Left lobe of liver (tissue), 2 donors: Measurements from ENCODE around the gene TNRC6A. TPM values are rescaled to one million over a fixed set of nuclear protein-coding genes. Genes with fewer than 3 reads are reported as not detected.

Experiments used
- ATAC-seq: fragments of 200-7000 bp; cut with Tn5 transposase; one replicate; pipeline ENCODE4 v1.9.1; 2020; ENCODE audit warnings: mild to moderate bottlenecking, moderate library complexity
- DNase-seq: peaks from one replicate; pipeline ENCODE4 v3.0.0-alpha.2; 2020; ENCODE audit warnings: low spot score
- total RNA-seq: library from RNA; stranded (reverse); gene quantifications from one replicate; pipeline ENCODE4 v1.2.1, GENCODE V29; 2021
- donor health status: DM: no; HTN: no; CAD: no; lungs with moderate emphysema.
- donor health status: DM: no; HTN: yes; CAD: no.

TNRC6A gene
- total RNA-seq, 1 donor from 2014 or later = 33.7 TPM

DNA sequence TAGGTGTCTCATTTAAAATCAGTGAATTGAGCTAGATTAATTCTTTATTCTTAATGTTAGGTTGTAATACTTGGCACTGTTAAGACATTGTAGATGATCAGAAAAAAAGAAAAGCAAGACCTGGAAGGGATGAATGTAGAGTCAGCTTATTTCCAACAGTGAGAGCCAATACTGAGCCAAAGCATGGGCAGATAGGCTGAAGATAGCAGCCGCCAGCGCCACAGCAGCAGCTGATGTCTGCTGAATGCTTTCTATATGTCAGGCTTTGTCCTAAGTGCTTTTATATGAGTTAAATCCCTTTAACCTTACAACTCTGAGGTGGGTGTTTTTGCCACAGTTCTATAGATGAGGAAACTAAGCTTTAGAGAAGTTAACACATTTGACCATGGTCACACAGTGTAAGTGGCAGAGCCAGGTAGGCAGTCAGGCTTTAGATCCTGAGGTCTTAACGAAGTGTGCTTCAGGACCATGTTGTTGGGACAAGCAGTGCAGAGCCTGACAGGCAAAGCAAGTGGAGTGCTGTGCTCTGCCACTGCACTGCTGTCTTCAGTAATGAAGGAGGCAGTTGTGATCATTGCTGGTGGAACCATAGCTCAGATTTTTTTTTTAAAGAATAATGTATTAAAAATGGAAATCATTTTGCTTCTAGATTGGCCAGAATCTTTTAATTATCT is 25.9 kb downstream of the TNRC6A start:
- no peak for DNase-seq
- ATAC-seq = peak; percentile 59

GRCh38 chr16:24758373-24758772 is 28.9 kb downstream of the TNRC6A start:
- ATAC-seq (no peak), DNase-seq (no peak)

DNA sequence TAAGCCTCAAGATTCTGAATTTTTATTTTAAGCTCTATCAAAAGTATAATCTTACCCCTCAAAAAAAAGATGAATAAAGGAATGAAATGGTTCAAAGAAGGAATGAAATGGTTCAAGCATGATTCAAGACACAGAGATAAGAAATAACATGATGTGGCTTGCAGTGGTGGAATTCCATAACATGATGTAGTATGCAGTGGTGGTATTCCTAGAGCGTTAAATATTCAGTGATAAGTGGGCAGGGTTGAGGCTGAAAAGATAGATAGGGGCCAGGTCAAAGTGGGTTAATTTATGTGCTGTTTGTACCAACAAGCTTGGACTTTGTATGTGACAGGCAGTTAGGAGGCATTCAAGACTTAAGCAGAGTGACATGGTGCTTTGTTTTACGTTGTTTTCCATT is 29.6 kb downstream of the TNRC6A start:
- no peak for DNase-seq
- no peak for ATAC-seq

DNA sequence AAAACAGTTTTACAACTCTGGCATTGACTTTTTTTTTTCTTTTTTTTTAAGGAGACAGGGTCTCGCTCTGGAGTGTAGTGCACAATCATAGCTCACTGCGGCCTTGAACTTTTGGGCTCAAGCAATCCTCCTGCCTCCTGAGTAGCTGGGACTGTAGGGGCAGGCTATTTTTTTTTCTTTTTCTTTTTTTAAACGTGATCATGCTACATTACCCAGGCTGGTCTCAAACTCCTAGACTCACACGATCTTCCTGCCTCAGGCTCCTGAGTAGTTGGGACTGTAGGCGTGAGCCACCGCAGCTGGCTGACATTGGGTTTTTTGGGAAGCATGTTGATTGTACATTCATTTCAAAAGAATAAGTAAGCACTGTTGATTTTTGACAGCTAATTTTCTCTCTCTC is 32.1 kb downstream of the TNRC6A start:
- ATAC-seq (no peak), DNase-seq (no peak)

GRCh38 chr16:24764916-24765315 is 35.5 kb downstream of the TNRC6A start:
- no peak for DNase-seq
- ATAC-seq = no peak

- DNase-seq (no peak), ATAC-seq (no peak)
These were observed 36.6 kb downstream of the TNRC6A start for GRCh38 chr16:24766057-24766456.

- DNase-seq (no peak), ATAC-seq (no peak)
These were observed 40.4 kb downstream of the TNRC6A start for GRCh38 chr16:24769806-24770205.

GRCh38 chr16:24771132-24771778 is 41.8 kb downstream of the TNRC6A start:
- peak; percentile 31 for ATAC-seq
- DNase-seq = no peak

GRCh38 chr16:24771779-24772157 is 42.3 kb downstream of the TNRC6A start:
- DNase-seq (no peak), ATAC-seq (peak; percentile 41)

- DNase-seq (no peak), ATAC-seq (no peak)
These were observed 44.4 kb downstream of the TNRC6A start for GRCh38 chr16:24773771-24774427.

- no peak for ATAC-seq
- DNase-seq = no peak
These were observed 45.1 kb downstream of the TNRC6A start for GRCh38 chr16:24774510-24774909.

DNA sequence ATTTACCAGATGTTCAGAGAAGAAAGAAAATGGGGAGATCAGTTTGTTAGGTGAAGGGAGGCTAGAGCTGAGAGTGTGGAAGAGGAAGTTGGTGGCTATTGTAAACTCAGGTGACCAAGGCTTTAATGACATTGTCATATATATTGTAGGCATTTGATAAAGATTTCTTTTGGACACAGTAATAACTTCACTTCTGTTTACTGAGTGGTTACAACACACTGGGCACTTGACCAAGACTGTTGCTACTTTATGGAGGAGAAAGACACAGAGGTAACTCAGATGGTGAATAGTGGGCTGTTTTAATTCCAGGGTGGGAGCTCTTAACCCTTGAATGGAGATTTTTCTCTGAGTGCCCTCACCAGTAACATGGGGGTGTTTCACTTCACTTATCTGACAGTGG is 46.0 kb downstream of the TNRC6A start:
- ATAC-seq (peak; percentile 61), DNase-seq (peak; percentile 62)

GRCh38 chr16:24776501-24777220 is 47.2 kb downstream of the TNRC6A start:
- ATAC-seq (peak; percentile 82), DNase-seq (peak; percentile 58)

GRCh38 chr16:24778671-24779070 is 49.2 kb downstream of the TNRC6A start:
- ATAC-seq (no peak), DNase-seq (no peak)

- no peak for DNase-seq
- ATAC-seq = no peak
These were observed 51.8 kb downstream of the TNRC6A start for GRCh38 chr16:24781256-24781655.

GRCh38 chr16:24784121-24784520 is 54.7 kb downstream of the TNRC6A start:
- DNase-seq (no peak), ATAC-seq (peak; percentile 80)

DNA sequence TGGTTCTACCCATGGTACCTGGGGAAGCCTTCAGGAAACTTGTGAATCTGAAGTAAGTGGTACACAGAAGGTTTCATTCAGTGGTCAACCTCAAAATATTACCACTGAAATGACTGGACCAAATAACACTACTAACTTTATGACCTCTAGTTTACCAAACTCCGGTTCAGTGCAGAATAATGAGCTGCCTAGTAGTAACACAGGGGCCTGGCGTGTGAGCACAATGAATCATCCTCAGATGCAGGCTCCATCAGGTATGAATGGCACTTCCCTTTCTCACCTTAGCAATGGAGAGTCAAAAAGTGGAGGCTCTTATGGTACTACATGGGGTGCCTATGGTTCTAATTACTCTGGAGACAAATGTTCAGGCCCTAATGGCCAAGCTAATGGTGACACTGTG is 60.4 kb downstream of the TNRC6A start:
- ATAC-seq (no peak), DNase-seq (no peak)

DNA sequence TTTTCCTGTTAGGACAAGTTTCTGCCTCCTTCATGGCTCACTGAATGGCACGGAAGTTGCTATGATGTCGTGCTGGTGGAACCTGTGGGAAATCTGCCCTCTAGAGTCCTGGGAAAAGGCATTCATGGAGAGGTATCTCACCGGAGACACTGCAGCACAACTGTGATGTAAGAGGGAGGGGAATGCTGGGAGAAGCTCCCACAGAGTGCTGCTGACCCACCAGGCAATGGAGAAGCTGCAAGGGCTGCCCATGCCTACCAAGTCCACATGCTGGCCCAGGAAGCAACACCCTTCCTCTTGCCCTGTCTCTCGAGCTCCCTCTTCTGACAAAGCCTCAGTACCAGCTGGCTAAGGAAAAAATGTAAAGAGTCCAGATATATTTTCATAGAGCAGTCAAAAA is 71.1 kb downstream of the TNRC6A start:
- DNase-seq = no peak
- ATAC-seq = peak; percentile 80

DNA sequence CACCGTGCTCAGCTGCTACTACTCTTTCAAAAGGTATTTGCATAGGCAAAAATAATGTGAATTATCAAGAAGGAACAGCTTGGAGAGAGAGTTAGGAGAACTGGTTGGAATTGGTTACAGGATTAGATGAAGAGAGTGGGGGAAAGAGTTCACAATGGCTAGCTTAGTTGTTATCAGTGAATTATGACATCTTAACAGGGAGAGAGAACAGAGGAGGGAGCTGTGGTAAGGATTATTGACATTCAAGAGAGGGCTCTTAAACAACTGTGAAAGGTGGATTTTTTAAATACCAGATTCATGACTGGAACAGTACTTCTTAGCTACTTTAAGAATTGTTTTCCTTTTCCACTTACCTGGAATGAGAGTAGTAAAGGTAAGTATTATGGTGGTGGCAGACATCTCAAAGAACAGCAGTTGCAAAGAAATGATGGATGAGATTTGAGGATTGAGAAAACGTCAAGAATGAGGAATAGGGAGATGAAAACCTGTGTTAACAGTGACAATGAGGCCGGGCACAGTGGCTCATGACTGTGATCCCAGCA is 72.4 kb downstream of the TNRC6A start:
- no peak for DNase-seq
- no peak for ATAC-seq

- ATAC-seq (no peak), DNase-seq (no peak)
These were observed 76.0 kb downstream of the TNRC6A start for GRCh38 chr16:24805484-24805883.

DNA sequence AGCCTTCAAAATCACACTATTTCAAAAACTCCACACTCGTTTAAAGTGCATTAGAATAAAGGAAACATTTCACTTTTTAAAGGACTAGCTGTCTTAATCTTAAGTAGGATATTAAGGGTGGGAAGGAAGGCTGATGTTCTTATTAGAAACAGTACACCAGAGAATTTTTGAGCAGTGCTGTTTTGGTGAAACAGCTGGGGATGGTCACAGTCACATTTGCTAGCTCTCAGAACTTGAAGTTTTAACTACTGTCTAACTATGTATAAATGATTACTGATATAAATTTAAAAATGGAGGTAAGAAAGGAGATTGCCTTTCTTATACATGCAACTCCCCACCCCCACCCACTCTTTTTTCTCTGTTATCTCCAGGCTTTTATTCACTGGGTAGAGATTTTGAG is 77.8 kb downstream of the TNRC6A start:
- ATAC-seq (no peak), DNase-seq (no peak)
